ENCODE measurements around the gene SULF2.
A peak's percentile ranks its signal among the peaks of the same experiment; 100 is the strongest.
"Not testable (repeated sequence)": the region's sequence is repeated elsewhere in the genome, so short reads cannot be mapped to it uniquely, and the experiment has no call there.

SULF2 gene

GRCh38 chr20:47796971-47797370 is 11.7 kb upstream of the SULF2 start:
- no peak overlapping the region for H3K4me3 ChIP-seq (ENCODE audit: insufficient read length, low read depth)
- no peaks in the 10 kb centered on the region for H3K36me3 ChIP-seq (ENCODE audit: insufficient read depth, insufficient read length, low read length)
- TF ChIP-seq SUZ12 (IDR thresholded peaks at IDR 0.05; ENCODE audit: extremely low read depth, insufficient read depth, insufficient read length) (no peak), ZNF274 (IDR thresholded peaks at IDR 0.05; ENCODE audit: low read depth, low read length) (no peak), YY1 (IDR thresholded peaks at IDR 0.05; ENCODE audit: insufficient read depth, insufficient read length) (no peak)
- H3K9ac ChIP-seq (ENCODE audit: insufficient read length, low read depth), result no peak overlapping the region
- no peak for DNase-seq (ENCODE audit: low read depth, low spot score)
- no peaks in the 10 kb centered on the region for H3K27me3 ChIP-seq (ENCODE audit: insufficient read depth, insufficient read length)
- no peaks in the 10 kb centered on the region for H3K9me3 ChIP-seq (ENCODE audit: insufficient read depth, low read length)
- H3K4me1 ChIP-seq (ENCODE audit: insufficient read depth, insufficient read length), result peaks cover 4% of the 10 kb centered on the region

GRCh38 chr20:47795214-47795907 is 10.1 kb upstream of the SULF2 start:
- no peak overlapping the region for H3K4me3 ChIP-seq (ENCODE audit: insufficient read length, low read depth)
- no peak overlapping the region for H3K9ac ChIP-seq (ENCODE audit: insufficient read length, low read depth)
- H3K4me1 ChIP-seq (ENCODE audit: insufficient read depth, insufficient read length), result peaks cover 5% of the 10 kb centered on the region
- DNase-seq (ENCODE audit: low read depth, low spot score), result no peak
- no peaks in the 10 kb centered on the region for H3K36me3 ChIP-seq (ENCODE audit: insufficient read depth, insufficient read length, low read length)
- H3K27me3 ChIP-seq (ENCODE audit: insufficient read depth, insufficient read length), result no peaks in the 10 kb centered on the region
- H3K9me3 ChIP-seq (ENCODE audit: insufficient read depth, low read length), result no peaks in the 10 kb centered on the region
- TF ChIP-seq ZNF274 (IDR thresholded peaks at IDR 0.05; ENCODE audit: low read depth, low read length) (no peak), YY1 (IDR thresholded peaks at IDR 0.05; ENCODE audit: insufficient read depth, insufficient read length) (no peak), SUZ12 (IDR thresholded peaks at IDR 0.05; ENCODE audit: extremely low read depth, insufficient read depth, insufficient read length) (no peak)

GRCh38 chr20:47794264-47794663 is 9.0 kb upstream of the SULF2 start:
- H3K4me3 ChIP-seq (ENCODE audit: insufficient read length, low read depth); H3K27me3 ChIP-seq (ENCODE audit: insufficient read depth, insufficient read length); H3K9me3 ChIP-seq (ENCODE audit: insufficient read depth, low read length); H3K36me3 ChIP-seq (ENCODE audit: insufficient read depth, insufficient read length, low read length); DNase-seq (ENCODE audit: low read depth, low spot score); H3K9ac ChIP-seq (ENCODE audit: insufficient read length, low read depth); H3K4me1 ChIP-seq (ENCODE audit: insufficient read depth, insufficient read length): not testable (repeated sequence)

- DNase-seq (ENCODE audit: low read depth, low spot score), result peak; percentile 59
- H3K4me3 ChIP-seq (ENCODE audit: insufficient read length, low read depth), result no peak overlapping the region
- peaks cover 5% of the 10 kb centered on the region for H3K4me1 ChIP-seq (ENCODE audit: insufficient read depth, insufficient read length)
- no peak overlapping the region for H3K9ac ChIP-seq (ENCODE audit: insufficient read length, low read depth)
- no peak for TF ChIP-seq SUZ12 (IDR thresholded peaks at IDR 0.05; ENCODE audit: extremely low read depth, insufficient read depth, insufficient read length)
- no peaks in the 10 kb centered on the region for H3K36me3 ChIP-seq (ENCODE audit: insufficient read depth, insufficient read length, low read length)
- no peaks in the 10 kb centered on the region for H3K9me3 ChIP-seq (ENCODE audit: insufficient read depth, low read length)
- H3K27me3 ChIP-seq (ENCODE audit: insufficient read depth, insufficient read length), result peaks cover 2% of the 10 kb centered on the region
These were observed 6.8 kb upstream of the SULF2 start for GRCh38 chr20:47792021-47792618.

GRCh38 chr20:47791084-47791599 is 5.9 kb upstream of the SULF2 start:
- H3K4me3 ChIP-seq (ENCODE audit: insufficient read length, low read depth), result no peak overlapping the region
- no peaks in the 10 kb centered on the region for H3K9me3 ChIP-seq (ENCODE audit: insufficient read depth, low read length)
- peaks cover 4% of the 10 kb centered on the region for H3K27me3 ChIP-seq (ENCODE audit: insufficient read depth, insufficient read length)
- TF ChIP-seq SUZ12 (IDR thresholded peaks at IDR 0.05; ENCODE audit: extremely low read depth, insufficient read depth, insufficient read length) (no peak), YY1 (IDR thresholded peaks at IDR 0.05; ENCODE audit: insufficient read depth, insufficient read length) (no peak), ZNF274 (IDR thresholded peaks at IDR 0.05; ENCODE audit: low read depth, low read length) (no peak)
- DNase-seq (ENCODE audit: low read depth, low spot score), result no peak
- H3K4me1 ChIP-seq (ENCODE audit: insufficient read depth, insufficient read length), result peaks cover 5% of the 10 kb centered on the region
- no peaks in the 10 kb centered on the region for H3K36me3 ChIP-seq (ENCODE audit: insufficient read depth, insufficient read length, low read length)
- no peak overlapping the region for H3K9ac ChIP-seq (ENCODE audit: insufficient read length, low read depth)

GRCh38 chr20:47790580-47790965 is 5.3 kb upstream of the SULF2 start:
- no peak overlapping the region for H3K4me3 ChIP-seq (ENCODE audit: insufficient read length, low read depth)
- H3K36me3 ChIP-seq (ENCODE audit: insufficient read depth, insufficient read length, low read length), result no peaks in the 10 kb centered on the region
- peaks cover 5% of the 10 kb centered on the region for H3K4me1 ChIP-seq (ENCODE audit: insufficient read depth, insufficient read length)

GRCh38 chr20:47789764-47790579 is 4.7 kb upstream of the SULF2 start:
- no peak for DNase-seq (ENCODE audit: low read depth, low spot score)
- H3K4me3 ChIP-seq (ENCODE audit: insufficient read length, low read depth), result no peak overlapping the region
- no peaks in the 10 kb centered on the region for H3K9me3 ChIP-seq (ENCODE audit: insufficient read depth, low read length)
- no peak overlapping the region for H3K9ac ChIP-seq (ENCODE audit: insufficient read length, low read depth)
- H3K27me3 ChIP-seq (ENCODE audit: insufficient read depth, insufficient read length), result peaks cover 8% of the 10 kb centered on the region
- H3K36me3 ChIP-seq (ENCODE audit: insufficient read depth, insufficient read length, low read length), result no peaks in the 10 kb centered on the region
- no peak for TF ChIP-seq SUZ12 (IDR thresholded peaks at IDR 0.05; ENCODE audit: extremely low read depth, insufficient read depth, insufficient read length)
- TF ChIP-seq YY1 (IDR thresholded peaks at IDR 0.05; ENCODE audit: insufficient read depth, insufficient read length), result no peak
- no peak for TF ChIP-seq ZNF274 (IDR thresholded peaks at IDR 0.05; ENCODE audit: low read depth, low read length)
- H3K4me1 ChIP-seq (ENCODE audit: insufficient read depth, insufficient read length), result peaks cover 5% of the 10 kb centered on the region

More at GRCh38 chr20:47790580-47790965, 5.3 kb upstream of the SULF2 start:
- TF ChIP-seq YY1 (IDR thresholded peaks at IDR 0.05; ENCODE audit: insufficient read depth, insufficient read length), result no peak
- TF ChIP-seq ZNF274 (IDR thresholded peaks at IDR 0.05; ENCODE audit: low read depth, low read length), result no peak
- TF ChIP-seq SUZ12 (IDR thresholded peaks at IDR 0.05; ENCODE audit: extremely low read depth, insufficient read depth, insufficient read length), result no peak
- no peak for DNase-seq (ENCODE audit: low read depth, low spot score)
- Histone ChIP-seq H3K9ac (ENCODE audit: insufficient read length, low read depth) (no peak overlapping the region), H3K27me3 (ENCODE audit: insufficient read depth, insufficient read length) (peaks cover 8% of the 10 kb centered on the region), H3K9me3 (ENCODE audit: insufficient read depth, low read length) (no peaks in the 10 kb centered on the region)
